ENCODE measurements around the gene DGKI.

DNA sequence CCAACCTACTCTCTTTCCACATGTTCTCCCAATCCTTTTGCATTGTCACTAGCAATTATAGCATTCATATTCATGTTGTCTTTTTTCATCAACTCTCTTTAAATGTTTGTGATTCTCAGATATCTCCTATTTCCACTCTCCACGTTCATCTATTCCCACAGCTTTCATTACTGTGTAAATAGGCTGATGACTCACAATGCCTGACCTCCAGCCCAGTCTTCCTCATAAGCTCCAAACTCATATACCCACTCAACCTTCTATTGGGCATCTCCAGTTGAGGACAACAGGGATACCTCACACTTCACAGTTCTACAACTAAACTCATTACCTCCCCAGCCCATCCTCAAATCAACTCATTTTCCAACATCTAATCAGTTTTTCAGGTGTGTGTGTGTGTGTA lies 194.1 kb downstream of the DGKI start:
- TF ChIP-seq, protein P1, sequence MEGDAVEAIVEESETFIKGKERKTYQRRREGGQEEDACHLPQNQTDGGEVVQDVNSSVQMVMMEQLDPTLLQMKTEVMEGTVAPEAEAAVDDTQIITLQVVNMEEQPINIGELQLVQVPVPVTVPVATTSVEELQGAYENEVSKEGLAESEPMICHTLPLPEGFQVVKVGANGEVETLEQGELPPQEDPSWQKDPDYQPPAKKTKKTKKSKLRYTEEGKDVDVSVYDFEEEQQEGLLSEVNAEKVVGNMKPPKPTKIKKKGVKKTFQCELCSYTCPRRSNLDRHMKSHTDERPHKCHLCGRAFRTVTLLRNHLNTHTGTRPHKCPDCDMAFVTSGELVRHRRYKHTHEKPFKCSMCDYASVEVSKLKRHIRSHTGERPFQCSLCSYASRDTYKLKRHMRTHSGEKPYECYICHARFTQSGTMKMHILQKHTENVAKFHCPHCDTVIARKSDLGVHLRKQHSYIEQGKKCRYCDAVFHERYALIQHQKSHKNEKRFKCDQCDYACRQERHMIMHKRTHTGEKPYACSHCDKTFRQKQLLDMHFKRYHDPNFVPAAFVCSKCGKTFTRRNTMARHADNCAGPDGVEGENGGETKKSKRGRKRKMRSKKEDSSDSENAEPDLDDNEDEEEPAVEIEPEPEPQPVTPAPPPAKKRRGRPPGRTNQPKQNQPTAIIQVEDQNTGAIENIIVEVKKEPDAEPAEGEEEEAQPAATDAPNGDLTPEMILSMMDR (IDR thresholded peaks at IDR 0.05) = no peak
- TF ChIP-seq, protein P2, sequence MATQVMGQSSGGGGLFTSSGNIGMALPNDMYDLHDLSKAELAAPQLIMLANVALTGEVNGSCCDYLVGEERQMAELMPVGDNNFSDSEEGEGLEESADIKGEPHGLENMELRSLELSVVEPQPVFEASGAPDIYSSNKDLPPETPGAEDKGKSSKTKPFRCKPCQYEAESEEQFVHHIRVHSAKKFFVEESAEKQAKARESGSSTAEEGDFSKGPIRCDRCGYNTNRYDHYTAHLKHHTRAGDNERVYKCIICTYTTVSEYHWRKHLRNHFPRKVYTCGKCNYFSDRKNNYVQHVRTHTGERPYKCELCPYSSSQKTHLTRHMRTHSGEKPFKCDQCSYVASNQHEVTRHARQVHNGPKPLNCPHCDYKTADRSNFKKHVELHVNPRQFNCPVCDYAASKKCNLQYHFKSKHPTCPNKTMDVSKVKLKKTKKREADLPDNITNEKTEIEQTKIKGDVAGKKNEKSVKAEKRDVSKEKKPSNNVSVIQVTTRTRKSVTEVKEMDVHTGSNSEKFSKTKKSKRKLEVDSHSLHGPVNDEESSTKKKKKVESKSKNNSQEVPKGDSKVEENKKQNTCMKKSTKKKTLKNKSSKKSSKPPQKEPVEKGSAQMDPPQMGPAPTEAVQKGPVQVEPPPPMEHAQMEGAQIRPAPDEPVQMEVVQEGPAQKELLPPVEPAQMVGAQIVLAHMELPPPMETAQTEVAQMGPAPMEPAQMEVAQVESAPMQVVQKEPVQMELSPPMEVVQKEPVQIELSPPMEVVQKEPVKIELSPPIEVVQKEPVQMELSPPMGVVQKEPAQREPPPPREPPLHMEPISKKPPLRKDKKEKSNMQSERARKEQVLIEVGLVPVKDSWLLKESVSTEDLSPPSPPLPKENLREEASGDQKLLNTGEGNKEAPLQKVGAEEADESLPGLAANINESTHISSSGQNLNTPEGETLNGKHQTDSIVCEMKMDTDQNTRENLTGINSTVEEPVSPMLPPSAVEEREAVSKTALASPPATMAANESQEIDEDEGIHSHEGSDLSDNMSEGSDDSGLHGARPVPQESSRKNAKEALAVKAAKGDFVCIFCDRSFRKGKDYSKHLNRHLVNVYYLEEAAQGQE (IDR thresholded peaks at IDR 0.05; ENCODE audit: insufficient read depth in 1 of 2, low read depth in 2 of 2, low read length in 1 of 2) = no peak
- TF ChIP-seq POLR2AphosphoS5 (IDR thresholded peaks at IDR 0.05; ENCODE audit: low read depth, low read length) = no peak
- TF ChIP-seq SIN3A (IDR thresholded peaks at IDR 0.05; ENCODE audit: borderline replicate concordance, insufficient read depth, low read depth, low read length) = no peak
